Astrocyte of the hippocampus (primary cell): ENCODE results near the gene CR2.
"Not testable (repeated sequence)": the region's sequence is repeated elsewhere in the genome, so short reads cannot be mapped to it uniquely, and the experiment has no call there.

Experiments
- DNase-seq: peaks from one replicate; pipeline ENCODE4 v3.0.0; 2011; ENCODE audit warnings: low read depth, low spot score

CR2 gene

DNA sequence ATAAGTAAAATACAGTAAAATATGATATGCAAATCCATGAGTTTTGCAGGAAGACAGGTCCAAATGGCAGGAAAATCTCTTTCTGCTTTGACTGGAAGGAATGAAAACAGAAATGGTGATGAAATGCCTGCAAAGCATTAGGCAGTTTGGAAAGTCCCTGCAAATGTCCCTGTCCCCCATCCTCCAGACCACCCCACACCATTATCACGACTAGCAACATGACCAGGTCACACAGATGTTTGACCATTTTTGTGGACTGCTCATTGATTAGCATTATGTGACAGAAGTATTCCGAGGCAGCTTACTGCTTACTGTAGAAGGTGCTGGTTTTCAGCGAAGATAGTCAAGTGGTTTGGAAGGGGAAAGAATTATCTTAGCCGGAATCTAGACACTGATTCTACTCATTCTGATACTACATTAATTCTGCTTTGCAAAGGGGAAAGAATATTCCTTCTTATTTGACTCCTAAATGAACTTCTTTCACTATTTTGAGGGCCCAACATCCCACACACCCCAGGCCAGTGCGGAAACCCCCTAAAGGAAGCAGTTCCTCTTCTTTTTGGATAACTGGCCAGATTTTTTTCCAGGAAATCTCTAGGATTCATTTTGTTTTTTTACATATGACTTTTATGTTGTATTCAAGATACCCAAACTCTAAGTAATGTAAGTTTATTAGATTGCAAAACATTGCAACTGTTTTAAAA, 9.5 kb upstream of the CR2 start:
- DNase-seq, result no peak

- no peak for DNase-seq
Observed at GRCh38 chr1:207453710-207454045, 450 bp upstream of the CR2 start.

- no peak for DNase-seq
Observed at GRCh38 chr1:207455183-207455754, 1.1 kb downstream of the CR2 start.

- DNase-seq, result no peak
Observed at GRCh38 chr1:207458414-207458813, 4.3 kb downstream of the CR2 start.

DNA sequence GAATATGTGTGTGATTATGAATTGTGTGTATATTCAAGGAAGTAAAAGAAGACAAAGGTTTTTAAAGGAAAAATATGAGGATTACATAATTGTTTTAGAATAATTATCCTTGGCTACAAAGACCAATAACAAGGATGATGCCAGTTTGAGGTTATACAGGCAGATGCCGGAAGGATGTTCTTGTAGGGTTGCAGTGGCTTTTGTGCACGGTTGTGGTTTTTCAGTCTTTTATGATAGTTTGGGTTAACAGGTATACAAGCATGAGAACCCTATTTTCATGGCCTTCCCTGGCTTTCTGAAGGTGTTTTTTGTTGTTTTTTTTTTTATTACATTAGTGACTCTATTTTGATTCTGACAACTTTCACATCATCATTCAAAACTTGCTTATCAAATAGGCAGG, 4.9 kb downstream of the CR2 start:
- DNase-seq, result no peak

- DNase-seq, result no peak
Observed at GRCh38 chr1:207461649-207462048, 7.5 kb downstream of the CR2 start.

DNA sequence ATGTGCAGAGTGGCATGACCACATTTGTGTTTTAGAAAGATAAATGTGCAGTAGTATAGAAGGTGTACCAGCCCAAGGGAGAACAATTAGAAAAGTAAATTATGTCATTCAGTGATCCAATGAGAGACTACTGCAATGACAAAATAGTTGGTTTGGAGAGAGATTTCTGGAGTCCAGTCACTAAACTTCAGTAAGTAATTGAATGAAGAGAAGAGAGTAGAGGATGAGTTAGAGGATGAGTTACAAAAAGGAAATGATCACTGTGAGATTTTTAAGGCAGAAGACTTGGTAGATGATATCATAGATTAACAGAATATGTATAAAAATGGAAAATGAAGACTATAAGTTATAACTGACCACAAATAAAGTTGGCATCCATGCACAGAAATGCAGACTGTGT, 8.4 kb downstream of the CR2 start:
- DNase-seq, result no peak

GRCh38 chr1:207463021-207463420, 8.9 kb downstream of the CR2 start:
- DNase-seq, result peak; percentile 2

- no peak for DNase-seq
Observed at GRCh38 chr1:207463571-207463970, 9.4 kb downstream of the CR2 start.

DNA sequence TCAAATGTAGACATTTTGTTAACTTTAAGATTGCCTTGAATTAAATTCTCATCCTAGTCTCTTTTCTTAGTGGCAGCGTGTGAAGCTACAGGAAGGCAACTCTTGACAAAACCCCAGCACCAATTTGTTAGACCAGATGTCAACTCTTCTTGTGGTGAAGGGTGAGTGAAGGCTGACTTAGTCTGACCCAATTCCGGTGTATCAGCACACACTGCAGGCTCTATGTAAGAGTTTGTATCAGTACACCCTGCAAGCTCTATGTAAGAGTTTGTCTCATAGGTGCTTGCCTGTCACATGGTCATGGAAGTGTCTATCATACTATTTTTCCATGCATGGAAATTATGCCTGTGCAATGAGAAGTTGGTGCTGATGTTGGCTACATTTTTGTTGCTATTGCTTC, 16.8 kb downstream of the CR2 start:
- DNase-seq, result no peak

GRCh38 chr1:207474210-207474609, 20.1 kb downstream of the CR2 start:
- no peak for DNase-seq

DNA sequence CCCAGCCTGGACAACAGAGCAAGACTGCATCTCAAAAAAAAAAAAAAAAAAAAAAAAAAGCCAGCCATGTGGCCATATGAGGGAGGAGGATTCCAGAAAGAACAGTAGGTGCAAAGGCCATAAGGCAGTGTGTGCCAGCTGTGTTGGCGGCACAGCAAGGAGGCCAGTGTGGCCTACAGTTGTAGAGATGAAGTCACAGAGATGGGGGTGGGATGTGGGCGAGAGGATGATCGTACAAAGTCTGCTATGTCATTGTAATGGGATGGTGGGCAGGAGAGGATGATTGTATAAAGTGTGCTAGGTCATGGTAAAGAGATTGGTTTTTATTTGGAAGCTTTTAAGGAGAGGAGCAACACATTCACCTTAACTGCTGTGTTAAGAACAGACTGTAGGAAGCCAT, 32.1 kb downstream of the CR2 start:
- no peak for DNase-seq

DNA sequence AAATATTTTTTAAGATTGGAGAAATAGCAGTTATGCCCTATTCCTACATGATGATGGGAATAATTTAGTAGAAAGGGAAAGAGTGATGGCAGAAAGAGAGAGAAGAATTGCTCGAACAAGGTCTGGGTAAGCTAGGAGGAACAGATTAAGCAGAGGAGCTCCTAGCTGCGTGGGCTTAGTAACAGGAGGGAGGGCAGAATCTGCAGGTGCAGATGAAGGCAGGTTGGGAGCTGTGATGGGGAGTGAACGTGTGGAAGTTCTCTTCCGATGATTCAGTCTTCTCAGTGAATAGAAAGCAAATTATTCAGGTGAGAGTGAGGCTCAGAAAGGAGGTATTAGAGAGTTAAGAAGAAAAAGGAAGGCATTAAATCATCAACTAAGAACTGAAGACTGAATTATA, 33.5 kb downstream of the CR2 start:
- no peak for DNase-seq

DNA sequence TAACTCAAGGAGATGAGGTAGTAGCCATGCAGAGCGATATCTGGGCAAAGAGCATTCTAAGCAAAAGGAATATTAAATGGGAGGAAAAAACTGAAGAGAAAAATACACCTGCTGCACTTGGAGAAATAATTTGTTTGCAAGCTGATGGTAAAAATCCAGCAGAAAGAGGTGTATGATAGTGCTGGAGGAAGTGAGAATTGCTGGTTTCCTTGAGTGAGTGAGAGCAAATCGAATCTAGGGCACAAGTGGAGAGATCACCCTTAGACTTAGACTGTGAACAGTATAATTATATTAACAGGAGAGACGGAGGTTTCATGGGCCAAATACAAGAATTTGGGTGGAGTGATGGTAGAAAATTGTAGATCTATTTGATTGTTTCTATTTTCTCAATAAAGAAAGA, 39.1 kb downstream of the CR2 start:
- DNase-seq, result no peak

- DNase-seq, result no peak
Observed at GRCh38 chr1:207494171-207494570, 40.0 kb downstream of the CR2 start.

DNA sequence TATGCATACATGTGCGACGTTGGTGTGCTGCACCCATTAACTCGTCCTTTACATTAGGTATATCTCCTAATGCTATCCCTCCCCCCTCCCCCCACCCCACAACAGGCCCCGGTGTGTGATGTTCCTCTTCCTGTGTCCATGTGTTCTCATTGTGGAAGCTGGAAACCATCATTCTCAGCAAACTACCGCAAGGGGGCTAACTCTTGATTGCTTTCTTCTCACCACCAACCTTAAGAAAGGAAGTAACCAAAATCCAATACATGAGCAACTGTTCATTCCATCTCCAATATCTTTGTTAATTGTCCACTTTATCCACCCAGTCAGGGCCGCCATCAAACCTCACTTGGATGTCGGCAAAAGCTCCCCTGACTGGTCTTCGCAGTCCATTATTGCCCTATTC, 41.2 kb downstream of the CR2 start:
- not testable (repeated sequence) for DNase-seq

- peak; percentile 19 for DNase-seq
Observed at GRCh38 chr1:207495801-207496792, 42.0 kb downstream of the CR2 start, which contains the start of gene CR1. Gene CR1, plus strand, starts transcription at chr1:207496157. Its CDS starts 111 bp downstream, at chr1:207496268.

DNA sequence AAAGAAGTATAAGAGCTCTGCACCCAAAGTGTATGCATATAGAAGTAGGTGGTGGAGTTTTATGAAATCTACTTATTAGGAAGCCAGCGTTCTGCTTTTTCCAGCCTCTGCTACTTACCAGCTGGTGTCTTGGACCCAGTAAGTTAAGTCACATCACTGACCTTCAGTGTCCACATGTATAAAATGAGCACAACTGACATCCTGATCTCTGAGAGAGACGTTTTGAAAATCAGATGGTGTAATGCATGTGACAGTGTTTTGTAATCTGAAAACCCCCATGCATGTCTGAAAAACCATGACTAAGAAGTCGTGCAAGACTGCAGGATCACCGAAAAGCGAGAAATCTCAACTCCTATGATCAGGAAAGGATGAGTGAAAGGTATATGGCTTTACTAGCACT, 43.8 kb downstream of the CR2 start:
- DNase-seq, result no peak

- DNase-seq, result peak; percentile 76
Observed at GRCh38 chr1:207499573-207499972, 45.4 kb downstream of the CR2 start.

GRCh38 chr1:207500306-207500705, 46.2 kb downstream of the CR2 start:
- no peak for DNase-seq

DNA sequence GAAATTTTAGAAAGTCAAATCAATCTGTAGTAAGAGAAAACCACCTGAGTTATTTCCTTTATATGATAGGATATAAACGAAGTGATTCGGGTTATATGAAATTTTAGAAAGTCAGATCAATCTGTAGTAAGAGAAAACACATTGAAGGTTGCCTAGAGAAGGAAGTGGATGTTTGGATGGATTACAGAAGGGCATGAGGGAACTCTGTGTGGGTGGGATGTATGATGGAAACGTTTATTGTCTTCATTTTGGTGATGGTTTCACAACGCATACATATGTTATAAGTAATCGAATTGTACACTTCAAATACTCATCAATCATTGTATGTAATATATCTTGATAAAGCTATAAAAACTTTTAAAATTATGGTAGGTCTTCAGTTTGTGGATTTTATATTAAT, 46.9 kb downstream of the CR2 start:
- DNase-seq, result no peak

GRCh38 chr1:207502726-207503125, 48.6 kb downstream of the CR2 start:
- no peak for DNase-seq

DNA sequence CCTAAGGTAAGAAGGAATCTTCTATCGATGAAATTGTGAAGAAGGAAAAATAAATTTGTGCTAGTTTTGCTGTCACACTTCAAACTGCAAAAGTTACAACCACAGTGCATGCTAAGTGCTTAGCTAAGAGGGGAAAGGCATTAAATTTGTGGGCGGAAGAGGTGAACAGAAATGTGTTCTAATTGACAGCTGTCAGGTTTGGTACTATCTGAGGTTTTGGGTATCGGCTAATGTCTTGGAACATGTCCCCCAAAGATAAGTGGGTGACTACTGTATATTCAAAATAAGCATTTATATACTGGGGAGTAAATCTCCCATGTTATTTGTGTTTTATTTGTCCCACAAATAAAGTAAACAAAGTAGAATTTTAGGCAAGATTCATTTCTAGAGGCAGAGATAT, 49.8 kb downstream of the CR2 start:
- DNase-seq, result no peak
